GM21526 (cell line): Measurements from ENCODE around the gene CASTOR2.
"Not testable (repeated sequence)": the region's sequence is repeated elsewhere in the genome, so short reads cannot be mapped to it uniquely, and the experiment has no call there.

Experiments
- ATAC-seq: cut with Tn5 transposase; IDR thresholded peaks from one replicate; pipeline ENCODE4 v1.9.1; 2021; ENCODE audit warnings: moderate library complexity; ENCODE audit not compliant: unreplicated experiment, low FRiP score

CASTOR2 gene

DNA sequence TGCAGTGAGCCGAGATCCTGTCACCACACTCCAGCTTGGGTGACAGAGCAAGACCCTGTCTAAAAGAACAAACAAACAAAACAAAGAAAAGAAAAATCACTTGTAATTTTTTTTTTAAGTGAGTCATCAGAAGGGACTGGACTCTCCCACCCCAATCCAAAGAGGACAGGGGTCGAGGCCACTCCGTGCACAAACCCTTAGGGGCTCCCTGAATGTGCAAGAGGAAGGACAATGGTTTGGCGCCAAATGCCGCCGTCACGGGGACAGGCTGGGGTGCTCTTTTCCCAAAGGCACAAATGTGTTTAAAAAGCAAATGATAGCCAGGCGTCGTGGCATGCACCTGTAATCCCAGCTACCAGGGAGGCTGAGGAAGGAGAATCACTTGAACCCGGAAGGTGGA lies 85.3 kb downstream of the CASTOR2 start:
- ATAC-seq, result no peak

DNA sequence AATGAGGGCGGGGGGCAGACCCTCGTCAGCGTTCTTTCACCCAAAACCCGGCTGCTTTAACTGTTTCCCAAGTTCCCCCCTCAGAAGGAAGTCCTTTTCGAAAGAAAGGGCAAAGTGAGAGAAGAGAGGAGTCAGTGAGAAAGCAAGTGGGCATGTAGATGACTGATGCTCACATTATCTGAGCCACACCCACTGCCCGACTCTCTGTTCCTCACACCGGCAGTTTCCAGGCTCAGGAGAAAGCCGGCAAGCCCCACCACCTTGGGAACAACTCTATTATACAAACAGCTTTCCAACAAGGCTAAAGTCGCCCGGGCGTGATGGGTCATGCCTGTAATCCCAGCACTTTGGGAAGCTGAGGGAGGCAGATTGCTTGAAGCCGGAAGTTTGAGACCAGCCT lies 86.0 kb downstream of the CASTOR2 start:
- no peak for ATAC-seq

DNA sequence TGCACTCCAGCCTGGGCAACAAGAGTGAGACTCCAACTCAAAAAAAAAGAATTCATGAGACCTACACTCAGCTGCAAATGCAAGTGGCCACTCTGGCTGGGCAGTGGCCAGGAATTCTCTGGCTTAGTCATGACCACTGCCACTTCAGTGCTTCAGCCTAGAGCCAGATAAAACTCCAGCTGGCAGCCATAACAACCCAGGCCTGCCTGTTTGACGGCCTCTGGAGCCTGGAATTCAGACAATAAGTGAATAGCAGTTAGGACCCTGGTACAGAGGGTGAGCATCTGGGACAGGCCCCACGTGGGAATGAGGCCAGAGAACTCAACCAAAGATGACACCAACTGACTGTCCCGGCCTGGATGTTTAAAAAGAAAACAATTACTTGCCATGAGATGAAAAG lies 90.2 kb downstream of the CASTOR2 start:
- no peak for ATAC-seq

DNA sequence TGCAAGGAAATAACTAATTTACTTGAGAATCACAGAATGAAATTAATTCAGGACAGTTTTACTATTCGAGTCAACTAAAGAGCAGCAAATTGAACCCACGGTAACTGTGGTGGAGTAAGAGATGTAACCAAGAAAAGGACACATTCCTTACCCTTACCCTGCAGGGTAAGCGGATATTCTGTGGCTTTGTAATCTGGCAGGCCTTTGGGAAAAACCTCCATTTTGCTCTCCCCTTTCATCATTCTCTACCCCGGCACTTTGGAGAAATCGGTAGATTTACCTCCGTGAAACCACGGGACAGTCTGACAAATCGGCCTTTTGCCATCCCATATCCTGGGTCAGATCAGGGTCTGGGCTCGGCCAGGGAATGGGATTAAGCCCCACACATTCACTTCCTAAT lies 90.7 kb downstream of the CASTOR2 start:
- no peak for ATAC-seq

DNA sequence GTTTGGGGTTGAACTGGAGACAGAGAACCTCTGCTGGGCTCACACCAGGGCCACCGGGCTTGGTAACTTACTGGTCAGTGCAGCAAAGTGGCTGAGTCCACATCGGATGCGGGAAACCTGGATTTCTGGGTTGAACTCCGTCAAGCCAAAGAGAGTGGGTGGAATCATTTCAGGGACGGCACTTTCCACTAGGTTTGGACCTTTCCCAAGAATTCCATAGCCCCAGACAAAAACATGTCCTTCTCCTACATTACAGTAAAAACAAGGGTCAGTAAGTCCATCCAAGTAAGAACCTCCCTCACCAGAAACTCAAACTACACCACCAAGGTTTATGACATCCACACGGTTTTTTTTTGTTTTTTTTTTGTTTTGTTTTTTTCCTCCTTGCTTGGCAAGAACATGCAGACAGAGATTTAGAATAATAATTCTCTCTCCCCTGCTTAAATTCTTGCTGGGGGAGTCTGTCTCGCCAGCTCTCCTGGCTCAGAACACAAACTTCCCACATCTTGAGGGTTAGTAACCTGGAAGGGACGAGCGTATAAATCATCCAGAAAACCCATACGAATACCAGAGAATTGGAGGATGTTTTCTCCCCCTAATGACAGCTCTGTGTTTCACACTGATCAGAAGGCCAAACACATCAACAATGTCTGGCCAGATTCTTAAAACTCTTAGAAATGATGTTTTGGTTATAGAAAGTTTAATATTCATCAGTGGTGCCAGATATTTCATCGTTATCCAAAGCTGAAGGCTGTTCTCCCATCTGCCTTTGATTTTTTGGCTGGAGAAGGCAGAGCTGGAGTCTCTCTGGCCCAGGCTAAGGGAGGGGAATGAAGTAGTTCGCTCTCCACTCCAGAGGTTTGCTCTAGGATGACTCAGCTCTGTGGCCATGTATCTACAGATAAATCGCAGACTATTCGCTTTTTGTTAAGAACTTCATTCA lies 91.6 kb downstream of the CASTOR2 start:
- no peak for ATAC-seq

DNA sequence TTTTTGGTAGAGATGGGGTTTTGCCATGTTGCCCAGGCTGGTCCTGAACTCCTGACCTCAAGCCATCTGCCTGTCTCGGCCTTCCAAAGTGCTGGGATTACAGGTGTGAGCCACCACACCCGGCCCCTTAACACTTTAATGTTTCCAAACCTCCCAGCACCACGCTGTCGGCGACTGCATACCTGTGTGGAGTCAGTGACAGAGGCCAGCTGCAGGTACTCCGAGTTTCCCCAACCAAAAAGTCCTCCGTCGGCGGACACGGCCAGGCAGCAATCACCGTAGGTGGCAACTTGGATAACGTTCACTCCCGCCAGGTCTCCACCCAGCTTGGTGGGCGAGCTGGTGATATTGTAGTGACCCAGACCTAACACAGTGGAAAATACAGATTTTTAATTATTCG lies 93.9 kb downstream of the CASTOR2 start:
- no peak for ATAC-seq

DNA sequence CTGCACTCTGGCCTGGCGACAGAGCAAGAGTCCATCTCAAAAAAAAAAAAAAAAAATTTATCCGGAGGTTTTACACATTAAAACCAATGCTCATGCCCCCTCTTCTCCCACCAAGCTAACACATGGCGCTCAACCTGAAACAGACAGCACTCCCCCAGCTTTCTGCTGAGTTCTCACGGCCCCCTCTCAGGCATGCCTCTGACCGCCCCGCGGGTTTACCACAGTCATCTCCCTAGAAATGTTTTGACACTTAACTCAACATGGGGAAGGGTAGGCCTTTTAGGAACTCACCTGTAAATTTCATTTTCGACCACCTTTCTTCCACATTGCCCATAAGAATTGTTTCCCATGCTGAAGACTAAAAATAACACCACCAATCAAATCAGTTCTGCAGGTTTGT lies 99.8 kb downstream of the CASTOR2 start:
- no peak for ATAC-seq

DNA sequence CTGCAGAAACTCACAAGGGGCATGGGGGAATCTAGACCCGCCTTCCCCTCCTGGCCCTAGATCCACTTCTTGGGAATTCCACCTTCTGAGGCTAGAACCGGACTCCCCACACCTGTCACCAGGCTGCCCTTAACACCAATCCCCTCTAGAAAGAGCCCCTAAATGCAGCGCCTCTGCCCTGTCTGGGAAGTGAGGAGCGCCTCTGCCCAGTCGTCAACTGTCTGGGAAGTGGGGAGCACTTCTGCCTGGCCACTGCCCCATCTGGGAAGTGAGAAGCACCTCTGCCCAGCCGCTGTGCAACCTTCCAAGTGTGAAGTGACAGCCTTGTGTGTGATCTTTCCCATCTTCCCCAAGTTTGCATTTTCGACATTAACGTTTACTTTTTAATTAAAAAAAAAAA lies 100.3 kb downstream of the CASTOR2 start:
- ATAC-seq, result no peak

DNA sequence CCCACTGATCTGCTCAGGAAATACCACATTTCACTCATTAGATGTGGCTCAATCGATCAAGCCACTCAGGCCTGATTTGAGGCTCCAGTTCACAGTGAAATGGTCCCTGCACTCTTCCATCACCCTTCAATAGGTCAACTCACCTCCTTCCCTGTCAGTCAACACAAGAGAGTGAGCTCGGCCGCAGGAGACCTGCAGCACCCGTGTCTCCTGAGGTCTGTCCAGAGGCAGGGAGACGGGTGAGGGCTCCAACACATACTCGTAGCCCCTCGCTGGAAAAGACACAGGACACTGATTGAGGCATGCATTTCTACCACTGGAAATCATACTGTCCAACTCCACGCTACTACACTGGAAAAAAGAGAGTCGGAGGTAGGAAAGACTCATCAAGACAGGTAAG lies 102.0 kb downstream of the CASTOR2 start:
- no peak for ATAC-seq

DNA sequence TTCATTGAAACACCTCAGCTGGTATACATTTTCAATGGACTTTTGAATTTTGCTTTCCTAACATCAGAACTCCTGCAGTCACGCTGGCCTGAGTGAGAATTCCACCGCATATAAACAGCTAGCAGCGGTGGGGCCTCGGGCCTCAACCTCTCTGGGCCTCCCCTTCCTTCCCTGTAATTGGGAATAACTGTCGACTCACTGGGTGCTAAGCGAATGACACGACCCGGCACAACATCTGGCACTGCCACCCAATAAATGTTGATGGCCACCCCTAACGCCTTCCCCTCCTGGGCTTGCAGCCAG lies 108.4 kb downstream of the CASTOR2 start:
- ATAC-seq, result no peak

DNA sequence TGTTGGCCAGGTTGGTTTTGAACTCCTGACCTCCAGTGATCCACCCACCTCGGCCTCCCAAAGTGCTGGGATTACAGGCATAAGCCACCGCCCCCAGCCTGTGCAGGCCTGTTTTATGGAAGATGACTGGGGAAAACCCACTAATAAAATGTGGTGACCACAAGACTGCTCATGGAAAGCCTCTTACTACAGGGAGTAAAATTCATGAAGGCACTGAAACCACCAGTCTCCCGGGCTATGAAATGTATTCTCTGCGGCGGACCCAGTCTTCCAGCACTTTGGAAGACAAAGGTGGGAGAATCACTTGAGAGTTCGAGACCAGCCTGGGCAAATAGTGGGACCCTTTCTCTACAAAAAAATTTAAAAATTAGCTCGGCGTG lies 109.7 kb downstream of the CASTOR2 start:
- not testable (repeated sequence) for ATAC-seq
